HAP-1 (cell line): ENCODE results near the gene HBB.

Experiments used
- DNase-seq, 2 experiments: peaks; one replicate each; pipeline ENCODE4 v3.0.0-alpha.2; 2016 to 2020; ENCODE audit warnings: low spot score in 2 of 2
- H3K27me3 ChIP-seq: fragments of 250-450 bp; sonication (Bioruptor Pico); 2 replicates; pipeline ENCODE4 v1.5.1; 2020; ENCODE audit warnings: low read depth, mild to moderate bottlenecking, moderate library complexity
- H3K36me3 ChIP-seq: fragments of 250-450 bp; sonication (Bioruptor Pico); replicated peaks from 2 replicates; pipeline ENCODE4 v1.5.1; 2020; ENCODE audit warnings: mild to moderate bottlenecking
- H3K4me1 ChIP-seq: fragments of 250-450 bp; sonication (Bioruptor Pico); 2 replicates; pipeline ENCODE4 v1.5.1; 2020; ENCODE audit warnings: mild to moderate bottlenecking
- H3K4me3 ChIP-seq: fragments of 250-450 bp; sonication (Bioruptor Pico); 2 replicates; pipeline ENCODE4 v1.5.1; 2020; ENCODE audit warnings: mild to moderate bottlenecking, moderate library complexity
- H3K9me3 ChIP-seq: fragments of 250-450 bp; sonication (Bioruptor Pico); 2 replicates; pipeline ENCODE4 v1.5.1; 2020; ENCODE audit warnings: mild to moderate bottlenecking, moderate library complexity
- in situ Hi-C: fragments of 300-500 bp; cut with MboI; formaldehyde crosslinking; loops from 3 replicates; pipeline ENCODE4 v1.14.3; 2020; ENCODE audit warnings: low sequenced_read_pairs, inconsistent platforms, mixed read lengths

Gene HBB

DNA sequence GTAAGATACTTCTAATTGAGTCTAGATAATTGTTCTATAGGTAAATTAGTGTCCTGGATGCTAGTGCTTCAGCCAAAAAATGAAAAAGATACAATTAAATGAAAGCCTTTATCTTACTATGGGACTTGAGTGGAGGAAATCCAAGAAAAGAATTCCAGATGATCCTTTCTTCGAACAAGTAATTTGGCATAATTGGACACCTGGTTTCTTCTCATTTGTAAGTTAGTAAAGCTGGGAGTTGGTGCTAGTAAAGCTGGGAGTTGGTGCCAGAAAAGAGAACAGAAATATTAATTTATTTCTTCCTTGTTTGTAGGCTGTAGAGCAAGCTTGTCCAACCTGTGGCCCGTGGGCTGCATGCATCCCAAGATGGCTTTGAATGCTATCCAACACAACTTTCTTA is 38.7 kb downstream of the HBB start:
- H3K36me3 ChIP-seq: no peaks in the 10 kb centered on the region
- in situ Hi-C loops: no loop called here
- no peak for DNase-seq
- no peaks in the 10 kb centered on the region for H3K4me1 ChIP-seq
- H3K4me3 ChIP-seq: no peak overlapping the region
- H3K9me3 ChIP-seq: no peaks in the 10 kb centered on the region
- no peaks in the 10 kb centered on the region for H3K27me3 ChIP-seq

DNA sequence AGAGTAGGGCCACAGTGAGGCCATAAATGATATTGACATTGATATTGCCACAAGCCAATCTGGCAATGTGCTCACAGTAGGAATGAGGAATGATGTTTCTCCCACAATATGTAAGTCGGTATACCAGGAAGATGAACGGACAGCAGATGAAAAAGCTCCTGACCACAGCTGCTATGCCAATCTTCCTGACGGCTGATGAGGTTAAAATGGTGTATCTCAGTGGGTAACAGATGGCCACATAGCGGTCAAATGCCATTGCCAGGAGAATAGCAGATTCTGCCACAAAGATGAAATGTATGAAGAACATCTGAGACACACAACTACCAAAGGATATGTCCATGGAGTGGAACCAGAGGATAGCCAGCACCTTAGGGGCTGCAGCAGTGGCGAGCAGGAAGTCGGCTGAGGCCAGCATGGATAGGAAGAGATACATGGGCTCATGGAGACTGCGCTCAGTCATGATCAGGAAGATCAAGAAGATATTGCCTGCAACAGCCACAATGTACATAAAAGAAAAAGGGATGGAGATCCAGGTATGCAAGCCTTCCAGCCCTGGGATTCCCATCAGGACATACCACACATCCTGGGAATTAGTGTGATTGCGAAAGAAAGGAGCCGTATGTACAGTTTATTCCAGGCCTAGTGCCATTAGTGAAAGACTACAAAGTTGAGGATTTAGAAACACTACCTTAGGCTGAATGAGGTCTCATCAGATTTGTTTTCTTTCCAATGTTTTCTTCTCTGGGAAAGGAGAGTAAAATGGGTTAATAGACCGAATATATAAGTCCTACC is 48.6 kb downstream of the HBB start:
- H3K27me3 ChIP-seq: no peaks in the 10 kb centered on the region
- in situ Hi-C loops: no loop called here
- H3K4me3 ChIP-seq: no peak overlapping the region
- H3K36me3 ChIP-seq: no peaks in the 10 kb centered on the region
- H3K9me3 ChIP-seq: no peaks in the 10 kb centered on the region
- no peaks in the 10 kb centered on the region for H3K4me1 ChIP-seq
- DNase-seq: no peak
